ENCODE measurements around the gene MMP12.

DNA sequence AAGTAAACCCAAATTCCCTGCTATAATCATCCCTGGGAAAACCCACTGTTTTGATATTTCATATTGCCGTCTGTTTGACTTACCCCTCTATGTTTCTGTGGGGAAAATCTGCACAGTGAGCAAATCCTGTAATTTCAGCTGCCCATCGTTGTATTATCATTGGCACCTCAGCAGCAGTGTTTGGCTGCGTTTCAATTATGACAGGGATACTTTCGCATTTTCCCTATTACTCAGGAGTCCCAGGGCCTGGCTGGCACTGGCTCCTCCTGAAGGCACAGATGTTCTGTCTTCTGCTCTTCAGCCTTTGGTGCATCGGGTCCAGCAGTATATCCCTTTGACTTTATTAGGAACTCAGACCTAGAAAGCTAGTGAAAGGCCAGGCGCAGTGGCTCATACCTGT, 12.2 kb upstream of the MMP12 start:
- TF ChIP-seq, protein P1, sequence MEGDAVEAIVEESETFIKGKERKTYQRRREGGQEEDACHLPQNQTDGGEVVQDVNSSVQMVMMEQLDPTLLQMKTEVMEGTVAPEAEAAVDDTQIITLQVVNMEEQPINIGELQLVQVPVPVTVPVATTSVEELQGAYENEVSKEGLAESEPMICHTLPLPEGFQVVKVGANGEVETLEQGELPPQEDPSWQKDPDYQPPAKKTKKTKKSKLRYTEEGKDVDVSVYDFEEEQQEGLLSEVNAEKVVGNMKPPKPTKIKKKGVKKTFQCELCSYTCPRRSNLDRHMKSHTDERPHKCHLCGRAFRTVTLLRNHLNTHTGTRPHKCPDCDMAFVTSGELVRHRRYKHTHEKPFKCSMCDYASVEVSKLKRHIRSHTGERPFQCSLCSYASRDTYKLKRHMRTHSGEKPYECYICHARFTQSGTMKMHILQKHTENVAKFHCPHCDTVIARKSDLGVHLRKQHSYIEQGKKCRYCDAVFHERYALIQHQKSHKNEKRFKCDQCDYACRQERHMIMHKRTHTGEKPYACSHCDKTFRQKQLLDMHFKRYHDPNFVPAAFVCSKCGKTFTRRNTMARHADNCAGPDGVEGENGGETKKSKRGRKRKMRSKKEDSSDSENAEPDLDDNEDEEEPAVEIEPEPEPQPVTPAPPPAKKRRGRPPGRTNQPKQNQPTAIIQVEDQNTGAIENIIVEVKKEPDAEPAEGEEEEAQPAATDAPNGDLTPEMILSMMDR (IDR thresholded peaks at IDR 0.05; ENCODE audit: low read depth, low read length, missing input control) = no peak
- TF ChIP-seq RXRA (IDR thresholded peaks at IDR 0.05) (no peak), RAD21 (IDR thresholded peaks at IDR 0.05) (no peak), YY1 (IDR thresholded peaks at IDR 0.05) (no peak)
